Upper lobe of right lung (tissue), 1 donor: ENCODE data around the gene LRRC17. TPM values are rescaled to one million over a fixed set of nuclear protein-coding genes. Genes with fewer than 3 reads are reported as not detected.
"Not testable (repeated sequence)": the region's sequence is repeated elsewhere in the genome, so short reads cannot be mapped to it uniquely, and the experiment has no call there.

ENCODE experiments used
- ATAC-seq: fragments of 200-7000 bp; cut with Tn5 transposase; one replicate; pipeline ENCODE4 v1.9.1; 2020; ENCODE audit warnings: mild to moderate bottlenecking, moderate library complexity
- DNase-seq: peaks from one replicate; pipeline ENCODE4 v3.0.0-alpha.2; 2020
- H3K27ac ChIP-seq: fragments of 200-600 bp; one replicate; pipeline ENCODE4 v1.8.0; 2022
- H3K27me3 ChIP-seq: fragments of 200-600 bp; one replicate; pipeline ENCODE4 v1.8.0; 2022; ENCODE audit warnings: mild to moderate bottlenecking
- H3K36me3 ChIP-seq: fragments of 200-600 bp; one replicate; pipeline ENCODE4 v1.8.0; 2022
- H3K4me1 ChIP-seq: fragments of 200-600 bp; one replicate; pipeline ENCODE4 v1.8.0; 2022
- H3K4me3 ChIP-seq: fragments of 200-600 bp; one replicate; pipeline ENCODE4 v1.8.0; 2022; ENCODE audit warnings: mild to moderate bottlenecking
- H3K9me3 ChIP-seq: fragments of 200-600 bp; one replicate; pipeline ENCODE4 v1.8.0; 2022
- intact Hi-C: fragments of 100-400 bp; cut with DNase I; formaldehyde crosslinking; loops from one replicate; pipeline ENCODE4 v1.11.0; 2022
- total RNA-seq: library from RNA; stranded (reverse); fragmentation: NEBNext Ultra II Directional; extraction: Animal tissue kit (Norgen Biotek cat#: 25700); gene quantifications from one replicate; pipeline ENCODE4 v1.2.1, GENCODE V29; 2021
- TF ChIP-seq, protein P1 (sequence below): fragments of 200-600 bp; IDR thresholded peaks from one replicate; pipeline ENCODE4 v1.8.0; 2022; ENCODE audit warnings: antibody characterized with exemption
- donor health status: DM: no; HTN: yes; CAD: no; lungs with severe emphysema.

LRRC17 gene
- total RNA-seq, 1 donor from 2014 or later, result 0.58 TPM

DNA sequence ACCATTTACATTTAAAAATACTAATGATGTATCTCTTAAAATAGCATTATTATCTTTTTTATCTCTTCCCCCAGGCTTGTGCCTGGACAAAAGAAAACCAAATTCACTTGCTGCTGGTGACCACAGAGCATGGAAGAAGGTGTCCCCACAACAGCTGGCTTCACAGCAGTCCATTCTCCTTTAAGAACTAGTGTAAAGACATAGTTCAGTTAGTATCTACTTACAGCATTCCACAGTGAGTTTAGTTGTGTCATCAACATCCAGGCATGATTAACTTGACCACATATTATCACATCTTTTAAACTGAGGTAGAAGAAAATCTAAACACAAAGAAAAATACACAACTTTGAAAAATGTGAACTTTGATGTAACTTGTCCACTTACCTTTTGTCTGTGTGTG is 55.0 kb downstream of the LRRC17 start:
- intact Hi-C loops, result no loop called here
- ATAC-seq (no peak), DNase-seq (no peak)
- Histone ChIP-seq H3K27ac (no peak overlapping the region), H3K36me3 (no peaks in the 10 kb centered on the region), H3K4me3 (no peak overlapping the region), H3K27me3 (no peaks in the 10 kb centered on the region), H3K9me3 (no peaks in the 10 kb centered on the region), H3K4me1 (no peaks in the 10 kb centered on the region)
- TF ChIP-seq, protein P1, sequence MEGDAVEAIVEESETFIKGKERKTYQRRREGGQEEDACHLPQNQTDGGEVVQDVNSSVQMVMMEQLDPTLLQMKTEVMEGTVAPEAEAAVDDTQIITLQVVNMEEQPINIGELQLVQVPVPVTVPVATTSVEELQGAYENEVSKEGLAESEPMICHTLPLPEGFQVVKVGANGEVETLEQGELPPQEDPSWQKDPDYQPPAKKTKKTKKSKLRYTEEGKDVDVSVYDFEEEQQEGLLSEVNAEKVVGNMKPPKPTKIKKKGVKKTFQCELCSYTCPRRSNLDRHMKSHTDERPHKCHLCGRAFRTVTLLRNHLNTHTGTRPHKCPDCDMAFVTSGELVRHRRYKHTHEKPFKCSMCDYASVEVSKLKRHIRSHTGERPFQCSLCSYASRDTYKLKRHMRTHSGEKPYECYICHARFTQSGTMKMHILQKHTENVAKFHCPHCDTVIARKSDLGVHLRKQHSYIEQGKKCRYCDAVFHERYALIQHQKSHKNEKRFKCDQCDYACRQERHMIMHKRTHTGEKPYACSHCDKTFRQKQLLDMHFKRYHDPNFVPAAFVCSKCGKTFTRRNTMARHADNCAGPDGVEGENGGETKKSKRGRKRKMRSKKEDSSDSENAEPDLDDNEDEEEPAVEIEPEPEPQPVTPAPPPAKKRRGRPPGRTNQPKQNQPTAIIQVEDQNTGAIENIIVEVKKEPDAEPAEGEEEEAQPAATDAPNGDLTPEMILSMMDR, result no peak

DNA sequence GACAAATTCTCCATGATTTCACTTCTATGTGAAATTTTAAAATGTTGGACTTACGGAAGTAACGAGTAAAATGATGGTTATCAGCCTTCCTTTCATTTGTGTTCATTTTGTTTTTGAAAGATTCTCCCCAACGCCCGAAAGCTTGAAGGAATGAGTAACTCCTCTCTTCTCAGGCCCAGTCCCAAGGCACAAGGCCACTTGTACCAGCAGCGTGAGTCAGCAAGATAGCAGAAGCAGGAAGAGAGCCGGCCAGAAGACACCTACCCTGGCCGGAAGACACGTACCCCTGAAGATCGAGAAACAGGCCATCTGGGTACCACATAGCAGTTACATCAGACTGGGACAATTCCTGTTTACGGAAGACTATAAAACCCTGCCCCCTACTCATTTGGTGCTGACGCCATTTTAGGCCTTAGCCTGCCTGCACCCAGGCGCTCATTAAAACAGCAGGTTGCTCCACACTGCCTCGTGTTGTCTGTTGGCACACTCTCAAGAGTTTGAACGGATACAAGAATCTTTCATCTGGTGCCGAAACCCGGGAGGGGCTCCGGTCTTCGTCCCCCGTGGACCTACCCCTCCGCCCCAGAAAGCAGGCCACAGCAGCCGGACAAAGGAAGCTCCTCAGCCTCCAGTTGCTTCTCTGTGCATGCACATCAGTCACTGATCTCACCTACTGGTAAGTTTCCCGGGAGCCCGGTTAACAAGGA is 60.4 kb downstream of the LRRC17 start:
- no peak overlapping the region for H3K27ac ChIP-seq
- H3K4me1 ChIP-seq, result no peaks in the 10 kb centered on the region
- ATAC-seq (no peak), DNase-seq (no peak)
- intact Hi-C loops, result no loop called here
- TF ChIP-seq, protein P1, result no peak
- H3K9me3 ChIP-seq, result no peaks in the 10 kb centered on the region
- H3K36me3 ChIP-seq, result no peaks in the 10 kb centered on the region
- H3K4me3 ChIP-seq, result no peak overlapping the region
- H3K27me3 ChIP-seq, result no peaks in the 10 kb centered on the region

DNA sequence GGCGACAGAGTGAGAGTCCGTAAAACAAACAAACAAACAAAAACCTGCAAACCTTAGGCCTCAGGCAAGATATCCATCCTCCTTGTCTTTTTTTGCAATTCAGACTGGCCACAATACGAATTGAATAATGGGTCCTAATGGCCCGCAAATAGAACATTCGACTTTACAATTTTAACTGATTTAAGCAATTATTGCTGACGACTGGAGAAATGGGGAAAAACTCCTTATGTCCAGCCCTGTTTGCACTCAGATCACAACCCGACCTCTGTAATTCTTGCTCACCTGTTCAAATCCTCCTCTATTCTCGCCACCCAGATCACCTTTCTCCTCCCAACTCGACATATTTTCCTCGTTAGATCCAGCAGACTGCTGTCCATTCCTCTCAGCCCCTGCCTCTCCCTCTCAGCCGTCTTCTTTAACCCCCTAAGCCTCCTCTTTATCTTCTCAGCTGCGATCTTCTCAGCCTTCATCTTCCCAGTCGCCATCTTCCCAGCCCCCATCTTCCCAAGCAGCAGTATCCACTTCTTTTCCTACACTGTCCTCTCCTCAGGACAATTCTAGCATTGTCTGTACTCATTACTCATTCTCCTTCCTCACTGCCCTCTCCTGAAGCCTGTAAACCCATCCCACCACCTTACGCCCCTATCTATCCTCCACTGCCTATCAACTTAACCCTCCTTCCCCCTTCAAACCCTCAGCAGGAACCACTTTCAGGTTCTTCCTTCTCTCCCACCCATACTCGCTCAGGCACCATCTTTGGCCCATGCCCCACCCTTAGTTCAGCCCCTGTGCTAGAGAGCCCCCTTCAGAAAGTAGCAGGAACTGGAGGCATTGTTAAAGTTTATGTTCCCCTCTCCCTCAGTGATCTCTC is 61.8 kb downstream of the LRRC17 start:
- ATAC-seq (no peak), DNase-seq (no peak)
- intact Hi-C loops, result no loop called here
- Histone ChIP-seq H3K27ac (no peak overlapping the region), H3K27me3 (no peaks in the 10 kb centered on the region), H3K4me3 (no peak overlapping the region), H3K4me1 (no peaks in the 10 kb centered on the region), H3K9me3 (no peaks in the 10 kb centered on the region), H3K36me3 (no peaks in the 10 kb centered on the region)
- TF ChIP-seq, protein P1, result peak; percentile 10

DNA sequence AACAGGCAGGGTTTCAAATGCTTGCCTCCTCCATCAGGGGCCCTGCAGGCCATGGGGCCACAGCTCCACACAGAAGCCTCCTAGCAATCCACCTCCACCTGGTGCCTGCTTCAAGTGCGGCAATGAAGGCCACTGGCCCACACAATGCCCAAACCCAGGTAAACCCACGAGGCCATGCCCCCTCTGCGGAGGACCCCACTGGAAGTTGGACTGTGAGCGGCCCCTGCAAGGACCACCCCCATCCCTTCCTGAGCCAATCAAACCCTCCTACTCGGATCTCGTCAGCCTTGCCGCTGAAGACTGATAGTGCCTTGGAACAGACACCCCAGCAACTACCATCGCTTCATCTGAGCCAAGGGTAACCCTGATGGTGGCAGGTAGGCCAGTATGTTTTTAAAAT is 63.1 kb downstream of the LRRC17 start:
- Histone ChIP-seq H3K27ac (no peak overlapping the region), H3K4me3 (no peak overlapping the region), H3K4me1 (no peaks in the 10 kb centered on the region), H3K27me3 (no peaks in the 10 kb centered on the region), H3K36me3 (no peaks in the 10 kb centered on the region), H3K9me3 (no peaks in the 10 kb centered on the region)
- ATAC-seq (no peak), DNase-seq (no peak)
- intact Hi-C loops, result no loop called here
- TF ChIP-seq, protein P1, result no peak

DNA sequence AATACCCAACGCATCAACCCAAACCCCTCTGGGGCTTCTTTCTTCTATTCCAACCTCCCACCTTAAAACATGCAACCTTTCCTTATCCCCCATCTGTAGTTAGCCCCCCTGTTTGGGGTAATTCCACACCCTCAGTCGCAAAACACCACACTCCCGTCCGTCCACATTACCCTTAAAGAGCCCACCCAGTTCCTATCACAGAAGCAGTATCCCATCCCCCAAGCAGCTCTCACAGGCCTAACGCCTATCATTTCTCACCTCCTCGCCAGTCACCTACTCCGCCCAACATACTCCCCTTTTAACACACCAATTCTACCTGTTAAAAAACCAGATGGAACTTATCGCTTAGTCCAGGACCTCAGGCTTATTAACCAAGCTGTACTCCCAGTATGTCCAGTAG is 63.7 kb downstream of the LRRC17 start:
- Histone ChIP-seq H3K36me3 (no peaks in the 10 kb centered on the region), H3K4me3 (no peak overlapping the region), H3K27ac (no peak overlapping the region), H3K4me1 (no peaks in the 10 kb centered on the region), H3K27me3 (no peaks in the 10 kb centered on the region), H3K9me3 (no peaks in the 10 kb centered on the region)
- intact Hi-C loops, result no loop called here
- no peak for DNase-seq
- no peak for ATAC-seq
- TF ChIP-seq, protein P1, result no peak

DNA sequence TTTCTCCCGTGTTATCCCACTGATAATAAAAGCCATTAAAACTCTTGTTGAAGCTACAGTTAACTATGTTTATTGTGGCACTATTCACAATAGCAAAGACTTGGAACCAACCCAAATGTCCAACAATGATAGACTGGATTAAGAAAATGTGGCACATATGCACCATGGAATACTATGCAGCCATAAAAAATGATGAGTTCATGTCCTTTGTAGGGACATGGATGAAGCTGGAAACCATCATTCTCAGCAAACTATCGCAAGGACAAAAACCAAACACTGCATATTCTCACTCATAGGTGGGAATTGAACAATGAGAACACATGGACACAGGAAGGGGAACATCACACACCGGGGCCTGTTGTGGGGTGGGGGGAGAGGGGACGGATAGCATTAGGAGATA is 64.8 kb downstream of the LRRC17 start:
- not testable (repeated sequence) for ATAC-seq

More for the DNA sequence above, 64.8 kb downstream of the LRRC17 start:
- intact Hi-C loops, H3K4me3 ChIP-seq, H3K27me3 ChIP-seq, H3K36me3 ChIP-seq, H3K9me3 ChIP-seq, DNase-seq, H3K4me1 ChIP-seq, H3K27ac ChIP-seq: not testable (repeated sequence)
